Vagina (tissue), 2 donors: ENCODE data around the gene DNAH7.

Experiments
- POLR2A ChIP-seq, 2 donors: fragments of 450-650 bp; IDR thresholded peaks; one replicate each; pipeline ENCODE4 v1.6.1; 2017; ENCODE audit warnings: antibody characterized with exemption in 2 of 2, mild to moderate bottlenecking in 2 of 2, moderate library complexity in 2 of 2
- TF ChIP-seq, protein P1 (sequence below), 3 experiments: fragments of 450-650 bp in 2 of 3; fragments of 200-600 bp in 1 of 3; sonication (generic) in 1 of 3; IDR thresholded peaks; one replicate each; pipeline ENCODE4 v1.5.1; 2017 to 2019; ENCODE audit warnings: antibody characterized with exemption in 3 of 3, mild to moderate bottlenecking in 2 of 3, moderate library complexity in 2 of 3

DNA sequence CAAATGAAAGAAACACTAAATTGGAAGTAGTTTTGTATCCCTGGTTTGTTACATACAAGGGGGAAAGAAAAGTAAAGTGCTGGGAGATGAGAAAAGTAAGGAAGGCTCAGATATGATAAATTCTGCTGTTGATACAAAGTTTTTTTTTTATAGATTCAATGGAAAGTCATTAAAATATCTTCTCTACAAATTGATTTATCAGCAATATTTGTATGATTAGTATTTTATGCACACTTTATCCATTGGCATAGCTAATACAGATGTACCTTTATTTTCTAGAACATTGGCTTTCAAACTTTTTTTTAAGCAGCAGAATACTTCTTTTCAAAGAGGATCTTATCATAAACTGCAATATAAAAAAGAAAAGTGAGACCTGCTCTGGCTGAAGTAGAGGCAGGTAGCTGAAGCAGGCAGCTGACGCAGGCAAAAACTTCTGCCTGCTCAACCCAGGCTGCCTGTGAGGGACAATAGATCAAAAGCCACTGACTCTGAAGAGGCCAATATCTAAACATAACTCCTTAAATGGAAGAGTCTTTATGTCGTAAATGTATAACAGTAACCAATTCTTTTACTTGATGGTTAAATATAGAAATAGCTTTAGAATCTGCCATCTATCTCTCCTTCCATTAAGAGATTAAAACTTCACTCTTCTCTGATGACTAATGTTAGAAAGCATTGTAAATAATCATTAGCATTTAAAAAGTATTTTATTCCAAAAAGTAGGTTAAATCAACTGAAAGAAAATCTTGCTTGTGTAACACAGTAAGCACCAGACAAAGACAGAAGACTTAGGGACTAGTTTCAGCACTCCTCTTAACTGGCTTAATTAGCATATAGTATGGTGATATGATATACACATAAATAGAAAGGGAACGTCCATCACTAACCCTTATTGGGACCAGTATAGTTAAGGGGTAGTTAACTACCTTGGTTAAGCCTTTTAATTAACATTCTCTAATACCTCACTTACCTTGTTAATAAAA lies 237.4 kb downstream of the DNAH7 start:
- TF ChIP-seq, protein P1, sequence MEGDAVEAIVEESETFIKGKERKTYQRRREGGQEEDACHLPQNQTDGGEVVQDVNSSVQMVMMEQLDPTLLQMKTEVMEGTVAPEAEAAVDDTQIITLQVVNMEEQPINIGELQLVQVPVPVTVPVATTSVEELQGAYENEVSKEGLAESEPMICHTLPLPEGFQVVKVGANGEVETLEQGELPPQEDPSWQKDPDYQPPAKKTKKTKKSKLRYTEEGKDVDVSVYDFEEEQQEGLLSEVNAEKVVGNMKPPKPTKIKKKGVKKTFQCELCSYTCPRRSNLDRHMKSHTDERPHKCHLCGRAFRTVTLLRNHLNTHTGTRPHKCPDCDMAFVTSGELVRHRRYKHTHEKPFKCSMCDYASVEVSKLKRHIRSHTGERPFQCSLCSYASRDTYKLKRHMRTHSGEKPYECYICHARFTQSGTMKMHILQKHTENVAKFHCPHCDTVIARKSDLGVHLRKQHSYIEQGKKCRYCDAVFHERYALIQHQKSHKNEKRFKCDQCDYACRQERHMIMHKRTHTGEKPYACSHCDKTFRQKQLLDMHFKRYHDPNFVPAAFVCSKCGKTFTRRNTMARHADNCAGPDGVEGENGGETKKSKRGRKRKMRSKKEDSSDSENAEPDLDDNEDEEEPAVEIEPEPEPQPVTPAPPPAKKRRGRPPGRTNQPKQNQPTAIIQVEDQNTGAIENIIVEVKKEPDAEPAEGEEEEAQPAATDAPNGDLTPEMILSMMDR (IDR thresholded peaks at IDR 0.05): no peak
- no peak for TF ChIP-seq POLR2A (IDR thresholded peaks at IDR 0.05)
